ES-I3 (cell line): ENCODE data around the gene KRT6C.
"Not testable (repeated sequence)": the region's sequence is repeated elsewhere in the genome, so short reads cannot be mapped to it uniquely, and the experiment has no call there.

Source experiments
- H3K36me3 ChIP-seq: 2 replicates; pipeline ENCODE4 v1.6.1; 2013; ENCODE audit warnings: mild to moderate bottlenecking, low read length, control low read depth, moderate library complexity; ENCODE audit not compliant: insufficient read depth
- H3K4me1 ChIP-seq: 2 replicates; pipeline ENCODE4 v1.6.1; 2013; ENCODE audit warnings: mild to moderate bottlenecking, control low read depth, low read length; ENCODE audit not compliant: insufficient read depth
- H3K9ac ChIP-seq: 2 replicates; pipeline ENCODE4 v1.6.1; 2013; ENCODE audit warnings: low read depth, mild to moderate bottlenecking, low read length, moderate library complexity
- H3K9me3 ChIP-seq: 2 replicates; pipeline ENCODE4 v1.6.1; 2013; ENCODE audit warnings: mild to moderate bottlenecking, low read length, moderate library complexity; ENCODE audit not compliant: control insufficient read depth, insufficient read depth

KRT6C gene

DNA sequence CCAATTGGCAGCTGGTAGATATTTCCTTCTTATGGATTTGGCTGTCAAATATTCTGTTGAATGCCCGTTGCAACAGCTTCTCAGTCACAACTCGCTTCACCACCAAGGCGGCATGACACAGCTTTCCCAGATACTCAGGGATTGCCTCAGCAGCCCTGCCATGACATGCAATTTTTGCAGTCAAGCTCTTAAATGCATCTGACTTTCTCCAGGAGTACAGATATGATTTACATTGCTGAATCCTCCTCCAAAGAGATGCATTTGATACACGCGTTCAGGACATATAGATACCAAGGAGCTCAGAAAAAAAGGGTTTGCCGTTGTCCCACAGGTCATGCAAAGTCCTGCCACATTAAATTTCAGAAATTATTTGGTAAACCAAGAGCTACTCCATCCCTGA, 40.1 kb upstream of the KRT6C start:
- peaks cover 3% of the 10 kb centered on the region; the same call in 1 of the 2 replicates for H3K9me3 ChIP-seq
- no peaks in the 10 kb centered on the region for H3K36me3 ChIP-seq
- H3K9ac ChIP-seq: no peak overlapping the region

DNA sequence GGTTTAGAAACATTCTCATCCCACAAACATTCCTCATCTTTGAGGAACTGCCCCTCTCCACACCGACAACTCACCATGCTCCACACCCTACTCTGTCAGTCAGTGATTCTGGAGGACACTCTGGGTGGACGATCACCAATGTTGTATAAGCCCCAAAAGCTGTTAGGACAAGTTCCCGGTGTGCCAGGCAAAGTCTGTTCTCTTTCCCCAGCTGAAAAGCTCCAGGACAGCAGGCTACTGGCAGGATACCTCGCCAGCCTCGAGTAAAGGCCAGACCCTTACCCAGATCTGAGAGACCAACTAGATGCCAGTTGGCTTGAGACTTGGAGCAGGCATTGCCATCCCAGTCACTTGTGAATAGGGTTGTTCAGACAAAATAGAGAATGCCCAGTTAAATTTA, 34.6 kb upstream of the KRT6C start:
- H3K36me3 ChIP-seq: no peaks in the 10 kb centered on the region
- H3K9me3 ChIP-seq: peaks cover 3% of the 10 kb centered on the region

More for the DNA sequence above, 40.1 kb upstream of the KRT6C start:
- no peaks in the 10 kb centered on the region for H3K4me1 ChIP-seq

GRCh38 chr12:52506858-52507715, 33.5 kb upstream of the KRT6C start:
- Histone ChIP-seq H3K36me3 (no peaks in the 10 kb centered on the region), H3K4me1 (no peaks in the 10 kb centered on the region), H3K9me3 (peaks cover 3% of the 10 kb centered on the region), H3K9ac (no peak overlapping the region)

More for the DNA sequence above, 34.6 kb upstream of the KRT6C start:
- Histone ChIP-seq H3K9ac (no peak overlapping the region), H3K4me1 (no peaks in the 10 kb centered on the region)

- no peak overlapping the region for H3K9ac ChIP-seq
Measured at GRCh38 chr12:52502877-52503276, 29.3 kb upstream of the KRT6C start.

GRCh38 chr12:52501490-52501889, 27.9 kb upstream of the KRT6C start:
- H3K36me3 ChIP-seq: no peaks in the 10 kb centered on the region
- H3K4me1 ChIP-seq: peaks cover 5% of the 10 kb centered on the region; the same call in 1 of the 2 replicates
- H3K9me3 ChIP-seq: no peaks in the 10 kb centered on the region; the same call in 1 of the 2 replicates
- no peak overlapping the region for H3K9ac ChIP-seq

More at GRCh38 chr12:52502877-52503276, 29.3 kb upstream of the KRT6C start:
- Histone ChIP-seq H3K4me1 (no peaks in the 10 kb centered on the region), H3K9me3 (no peaks in the 10 kb centered on the region; the same call in 1 of the 2 replicates), H3K36me3 (no peaks in the 10 kb centered on the region)

DNA sequence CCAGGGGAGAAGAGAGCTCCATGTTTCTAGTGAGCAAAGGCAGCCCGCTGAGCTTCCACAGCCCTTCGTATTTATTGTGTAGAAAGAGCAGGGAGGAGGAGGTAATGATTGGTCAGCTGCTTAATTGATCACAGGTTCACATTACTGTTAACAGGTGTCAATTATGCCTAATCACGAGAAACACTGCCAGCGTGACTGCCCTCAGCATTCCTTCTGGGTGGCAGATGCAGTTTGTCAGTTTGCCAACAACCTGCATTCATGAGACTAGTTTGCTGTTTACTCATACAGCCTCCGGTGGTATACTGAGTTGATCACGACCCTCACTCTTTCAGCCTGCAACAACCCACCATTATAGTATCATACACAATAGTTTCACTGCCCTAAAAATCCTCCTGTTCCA, 27.0 kb upstream of the KRT6C start:
- not testable (repeated sequence) for H3K9me3 ChIP-seq, H3K36me3 ChIP-seq, H3K9ac ChIP-seq
- H3K4me1 ChIP-seq: peaks cover 14% of the 10 kb centered on the region

DNA sequence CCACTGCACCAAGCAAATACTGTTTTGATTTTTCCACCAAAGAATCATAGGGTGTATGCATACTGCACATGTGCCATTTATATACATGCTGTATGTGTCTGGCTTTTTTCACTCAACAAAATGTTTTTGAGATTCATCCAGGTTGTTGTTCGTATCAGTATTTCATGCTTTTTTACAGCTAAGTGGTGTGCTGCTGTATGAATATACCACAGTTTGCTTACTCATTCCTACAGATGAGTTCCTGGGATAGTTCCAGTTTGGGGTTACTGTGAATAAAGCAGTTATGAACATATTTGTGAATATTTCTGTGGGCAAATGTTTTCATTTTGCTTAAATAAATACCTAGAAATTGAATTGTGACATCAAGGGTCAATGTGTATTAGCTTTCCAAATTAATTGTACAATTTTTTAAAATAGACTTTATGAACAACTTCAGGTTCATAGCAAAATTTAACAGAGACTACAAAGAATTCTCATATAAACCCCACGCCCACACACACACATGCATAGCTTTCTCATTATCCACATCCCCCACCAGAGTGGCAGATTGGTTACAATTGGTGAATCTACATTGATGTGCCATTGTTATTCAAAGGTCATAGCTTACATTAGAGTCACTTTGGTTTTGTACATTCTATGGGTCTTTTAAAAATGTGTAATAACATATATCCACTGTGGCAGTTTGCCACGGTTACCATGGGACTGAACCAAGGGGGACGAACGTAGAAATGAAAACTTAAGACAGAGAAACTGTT, 26.4 kb upstream of the KRT6C start:
- H3K9ac ChIP-seq: no peak overlapping the region
- no peaks in the 10 kb centered on the region for H3K9me3 ChIP-seq
- H3K4me1 ChIP-seq: peaks cover 20% of the 10 kb centered on the region
- no peaks in the 10 kb centered on the region for H3K36me3 ChIP-seq

DNA sequence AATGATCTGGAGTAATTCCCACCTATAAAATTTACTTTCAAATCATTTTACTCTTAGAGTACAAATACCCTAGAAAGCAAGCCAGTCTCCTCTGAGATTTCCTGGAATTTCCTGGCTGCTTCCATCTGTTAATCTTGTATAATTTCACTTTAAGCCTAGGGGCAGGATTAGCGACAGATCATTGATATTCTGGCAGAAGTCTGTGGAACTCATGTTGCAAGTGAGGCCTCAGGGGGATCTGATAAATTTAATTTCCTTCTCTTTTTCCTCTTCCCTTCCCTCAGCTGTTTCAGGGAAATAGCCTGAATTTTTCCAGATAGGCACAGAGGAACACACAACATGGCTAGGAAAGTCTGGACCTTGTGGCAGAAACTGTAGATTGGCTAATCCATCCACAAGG, 25.3 kb upstream of the KRT6C start:
- Histone ChIP-seq H3K9ac (no peak overlapping the region), H3K4me1 (peaks cover 21% of the 10 kb centered on the region), H3K36me3 (no peaks in the 10 kb centered on the region), H3K9me3 (no peaks in the 10 kb centered on the region)

DNA sequence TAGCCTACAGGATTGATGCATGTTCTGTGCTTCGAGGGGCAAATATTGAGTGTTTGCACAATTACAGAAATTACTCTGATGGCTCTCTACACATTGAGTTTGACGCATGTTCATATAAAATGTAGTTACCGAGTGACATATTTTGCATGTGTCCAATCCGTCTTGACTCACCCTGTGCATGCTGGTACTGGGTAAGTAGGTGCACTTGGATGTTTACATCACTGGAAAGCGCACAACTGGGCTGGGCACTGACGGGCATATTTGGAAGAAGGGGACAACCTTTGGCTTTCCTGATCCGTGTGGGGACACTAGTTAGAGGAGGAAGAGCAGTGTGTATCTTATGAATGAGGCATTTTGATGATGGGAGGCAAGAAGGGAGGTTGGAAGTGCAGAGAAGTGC, 24.4 kb upstream of the KRT6C start:
- Histone ChIP-seq H3K9ac (no peak overlapping the region), H3K9me3 (no peaks in the 10 kb centered on the region), H3K36me3 (no peaks in the 10 kb centered on the region), H3K4me1 (peaks cover 21% of the 10 kb centered on the region)

GRCh38 chr12:52496590-52497071, 23.0 kb upstream of the KRT6C start:
- no peak overlapping the region for H3K9ac ChIP-seq
- H3K36me3 ChIP-seq: no peaks in the 10 kb centered on the region
- H3K9me3 ChIP-seq: no peaks in the 10 kb centered on the region
- H3K4me1 ChIP-seq: peaks cover 21% of the 10 kb centered on the region

- Histone ChIP-seq H3K4me1 (peaks cover 21% of the 10 kb centered on the region), H3K9me3 (no peaks in the 10 kb centered on the region), H3K36me3 (no peaks in the 10 kb centered on the region), H3K9ac (no peak overlapping the region)
Measured at GRCh38 chr12:52496054-52496453, 22.4 kb upstream of the KRT6C start.

- H3K4me1 ChIP-seq: peaks cover 21% of the 10 kb centered on the region
- no peaks in the 10 kb centered on the region for H3K9me3 ChIP-seq
- H3K9ac ChIP-seq: no peak overlapping the region
- H3K36me3 ChIP-seq: no peaks in the 10 kb centered on the region
Measured at GRCh38 chr12:52495389-52495788, 21.8 kb upstream of the KRT6C start.

DNA sequence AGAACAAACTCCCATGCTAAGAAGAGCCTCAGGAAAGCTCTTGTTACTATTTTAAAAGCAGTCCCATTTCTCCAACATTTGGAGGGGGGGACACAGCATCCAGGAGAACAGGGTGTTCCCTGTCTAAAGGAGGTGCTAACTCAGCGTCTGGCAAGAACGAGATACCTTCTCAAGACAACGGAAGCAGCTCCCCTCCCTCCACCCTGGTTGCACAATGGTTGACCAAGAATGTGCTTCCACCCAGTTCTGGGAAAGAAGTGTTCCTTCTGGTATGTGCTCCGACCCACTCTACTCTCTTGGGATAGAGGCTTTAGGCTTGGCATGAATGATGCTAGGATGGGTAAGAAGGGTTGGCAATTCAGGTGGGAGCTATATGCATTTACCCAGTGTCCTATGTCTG, 20.9 kb upstream of the KRT6C start:
- no peak overlapping the region for H3K9ac ChIP-seq
- H3K9me3 ChIP-seq: peaks cover 1% of the 10 kb centered on the region; the same call in 1 of the 2 replicates
- peaks cover 21% of the 10 kb centered on the region for H3K4me1 ChIP-seq
- no peaks in the 10 kb centered on the region for H3K36me3 ChIP-seq

GRCh38 chr12:52494100-52494499, 20.5 kb upstream of the KRT6C start:
- Histone ChIP-seq H3K9ac (no peak overlapping the region), H3K4me1 (peaks cover 21% of the 10 kb centered on the region)

More at GRCh38 chr12:52494100-52494499, 20.5 kb upstream of the KRT6C start:
- Histone ChIP-seq H3K9me3 (peaks cover 2% of the 10 kb centered on the region; the same call in 1 of the 2 replicates), H3K36me3 (no peaks in the 10 kb centered on the region)
